HepG2 (cell line): ENCODE data around the gene RALB. TPM values are rescaled to one million over a fixed set of nuclear protein-coding genes. Genes with fewer than 3 reads are reported as not detected.
A peak's percentile ranks its signal among the peaks of the same experiment; 100 is the strongest.

Experiments used
- CSRNP2 ChIP-seq: sonication (generic); formaldehyde crosslinking; conservative IDR thresholded peaks from 2 replicates; pipeline ENCODE4 v1.8.0; 2022; ENCODE audit warnings: low read depth, missing genetic modification reagents
- ELF3 ChIP-seq: IDR thresholded peaks from 2 replicates; pipeline ENCODE4 v1.6.1; 2016; ENCODE audit warnings: missing genetic modification reagents, missing compliant biosample characterization
- FUBP1 ChIP-seq: sonication (generic); formaldehyde crosslinking; IDR thresholded peaks from 2 replicates; pipeline ENCODE4 v1.5.1; 2020; ENCODE audit warnings: missing genetic modification reagents, mild to moderate bottlenecking, borderline replicate concordance
- HOXA9 ChIP-seq: sonication (generic); formaldehyde crosslinking; IDR thresholded peaks from 2 replicates; pipeline ENCODE4 v1.8.1; 2022; ENCODE audit warnings: missing genetic modification reagents, mild to moderate bottlenecking, moderate library complexity, borderline replicate concordance
- MED8 ChIP-seq: sonication (generic); formaldehyde crosslinking; IDR thresholded peaks from 2 replicates; pipeline ENCODE4 v1.8.1; 2023; ENCODE audit warnings: mild to moderate bottlenecking, missing genetic modification reagents; ENCODE audit not compliant: insufficient replicate concordance
- MIER3 ChIP-seq: IDR thresholded peaks from 2 replicates; pipeline ENCODE4 v1.6.1; 2016; ENCODE audit warnings: missing compliant biosample characterization, borderline replicate concordance
- NBN ChIP-seq: fragments of 450-650 bp; conservative IDR thresholded peaks from 2 replicates; pipeline ENCODE4 v1.6.1; 2017
- PBX2 ChIP-seq: IDR thresholded peaks from 2 replicates; pipeline ENCODE4 v1.6.1; 2016; ENCODE audit warnings: control low read depth
- PBX3 ChIP-seq: sonication (generic); formaldehyde crosslinking; IDR thresholded peaks from 2 replicates; pipeline ENCODE4 v1.8.1; 2023; ENCODE audit warnings: missing genetic modification reagents, inconsistent platforms, borderline replicate concordance
- RFX3 ChIP-seq: IDR thresholded peaks from 2 replicates; pipeline ENCODE4 v1.6.1; 2016; ENCODE audit warnings: missing biosample characterization, missing genetic modification reagents
- SP140L ChIP-seq: sonication (generic); formaldehyde crosslinking; IDR thresholded peaks from 2 replicates; pipeline ENCODE4 v1.4.0; 2020; ENCODE audit warnings: missing genetic modification reagents, borderline replicate concordance
- THYN1 ChIP-seq: sonication (generic); formaldehyde crosslinking; IDR thresholded peaks from 2 replicates; pipeline ENCODE4 v1.8.1; 2023; ENCODE audit warnings: low read depth, mild to moderate bottlenecking, moderate library complexity, missing genetic modification reagents, borderline replicate concordance
- U2AF2 ChIP-seq: fragments of 200-400 bp; formaldehyde crosslinking; IDR thresholded peaks from 2 replicates; pipeline ENCODE4 v1.6.1; 2017; ENCODE audit warnings: low read depth, mild to moderate bottlenecking, low read length
- ZFY ChIP-seq: sonication (generic); formaldehyde crosslinking; IDR thresholded peaks from 2 replicates; pipeline ENCODE4 v1.4.0; 2020; ENCODE audit warnings: missing genetic modification reagents
- ZNF18 ChIP-seq: sonication (generic); formaldehyde crosslinking; IDR thresholded peaks from 2 replicates; pipeline ENCODE4 v1.8.0; 2022; ENCODE audit warnings: mild to moderate bottlenecking, missing genetic modification reagents; ENCODE audit not compliant: insufficient replicate concordance
- ZNF569 ChIP-seq: sonication (generic); formaldehyde crosslinking; IDR thresholded peaks from 2 replicates; pipeline ENCODE4 v1.5.0; 2020; ENCODE audit warnings: mild to moderate bottlenecking, missing genetic modification reagents, moderate library complexity, borderline replicate concordance
- ZNF570 ChIP-seq: sonication (generic); formaldehyde crosslinking; IDR thresholded peaks from 2 replicates; pipeline ENCODE4 v1.4.0; 2020; ENCODE audit warnings: mild to moderate bottlenecking, missing genetic modification reagents, borderline replicate concordance
- ZNF740 ChIP-seq: sonication (generic); formaldehyde crosslinking; IDR thresholded peaks from 2 replicates; pipeline ENCODE4 v1.4.0; 2020; ENCODE audit warnings: missing genetic modification reagents
- ZNF83 ChIP-seq: sonication (generic); formaldehyde crosslinking; IDR thresholded peaks from 2 replicates; pipeline ENCODE4 v1.4.0; 2020; ENCODE audit warnings: missing genetic modification reagents, mild to moderate bottlenecking, borderline replicate concordance
- polyA plus RNA-seq, 8 experiments: library from polyadenylated mRNA; depleted of rRNA in 3 of 8; stranded (reverse) in 7 of 8; unstranded in 1 of 8; fragments of >200 nt; fragmentation: Illumina TruSeq in 4 of 8; extraction: Trizol in 4 of 8; gene quantifications; 2 replicates each; pipeline versions ENCODE4 v1.2.1 to v1.2.3, GENCODE V29; 2011 to 2016; ENCODE audit warnings: low read depth in 4 of 8, missing spikeins in 1 of 8, mixed read lengths in 1 of 8; ENCODE audit not compliant: insufficient read depth in 1 of 8
- total RNA-seq, 5 experiments: library from RNA; depleted of rRNA; stranded (reverse); fragments of >200 nt; fragmentation: Illumina TruSeq; extraction: Trizol; gene quantifications; 2 replicates each; pipeline ENCODE4 v1.2.3, GENCODE V29; 2016; ENCODE audit warnings: low read depth in 1 of 5

RALB gene
- total and polyA plus RNA-seq, 2 of the 13 experiments (the other 11 are each of a cell fraction or from before 2014, with no cell fraction given), result 37.8 to 43.2 TPM

DNA sequence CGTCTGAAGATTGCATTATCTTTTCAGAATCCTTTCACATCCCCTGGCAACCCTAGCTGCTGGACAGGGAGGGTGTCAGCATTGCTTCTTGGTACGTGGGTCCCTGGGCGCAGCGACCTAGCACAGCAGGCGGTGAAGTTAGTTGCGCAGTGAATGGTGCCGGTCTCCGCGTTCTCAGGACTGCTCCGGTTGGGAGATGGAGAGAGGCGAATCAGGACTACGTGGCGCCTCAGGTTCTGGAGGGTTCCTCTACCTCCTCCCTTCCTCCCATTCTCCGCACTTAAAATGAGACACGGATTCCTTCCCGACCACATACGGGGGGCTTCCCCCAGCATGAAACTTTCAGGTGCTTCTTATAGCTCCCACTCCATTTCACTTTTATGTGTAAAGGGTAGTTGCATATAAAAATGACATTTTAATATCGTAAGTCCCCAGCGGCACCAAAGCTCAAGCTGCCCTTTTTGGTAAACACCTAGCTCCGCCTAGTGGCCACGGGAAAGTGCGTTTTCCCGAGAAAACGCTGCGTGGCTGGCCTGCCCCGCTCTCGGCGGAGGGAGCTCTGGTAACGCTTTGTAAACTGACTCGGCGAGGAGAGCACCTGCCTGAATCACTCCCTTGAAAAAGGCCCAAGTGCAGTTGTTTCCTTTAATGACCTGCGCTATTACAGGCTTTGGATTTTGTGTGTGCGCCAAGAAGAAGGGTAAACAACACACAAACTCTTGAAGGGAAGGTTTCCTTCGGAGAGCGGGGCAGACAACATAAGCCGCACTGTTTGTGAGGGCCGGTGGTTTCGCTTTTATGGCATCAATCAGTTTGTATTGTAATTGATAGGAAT lies 60.4 kb downstream of the RALB start (continued):
- TF ChIP-seq RFX3 (CRISPR knock-in tag) (no peak), PBX3 (CRISPR knock-in tag) (no peak), SP140L (CRISPR knock-in tag) (0 out of 2 replicates have a peak, but pooled peaks have one; percentile 65), FUBP1 (no peak), HOXA9 (CRISPR knock-in tag) (no peak), CSRNP2 (CRISPR knock-in tag) (no peak), U2AF2 (no peak), PBX2 (CRISPR knock-in tag) (no peak), NBN (no peak), ZNF18 (no peak), ZNF569 (CRISPR knock-in tag) (no peak), MIER3 (0 out of 2 replicates have a peak, but pooled peaks have one; percentile 59), ZNF570 (no peak; the same call in 1 of the 2 replicates), ELF3 (peak; percentile 57; the same call in 1 of the 2 replicates), MED8 (no peak), ZNF83 (no peak), THYN1 (no peak), ZFY (CRISPR knock-in tag) (no peak), ZNF740 (no peak)
